OCI-LY7 (cell line): ENCODE data around the gene PEX14.

ENCODE experiments used
- EZH2phosphoT487 ChIP-seq: fragments of 200-600 bp; sonication (generic); IDR thresholded peaks from 2 replicates; pipeline ENCODE4 v1.6.1; 2018; ENCODE audit warnings: low read depth, borderline replicate concordance, mild to moderate bottlenecking, mixed run types, antibody characterized with exemption, low read length, moderate library complexity, mixed read lengths
- TF ChIP-seq, protein P1 (sequence below): fragments of 200-600 bp; sonication (generic); conservative IDR thresholded peaks from 2 replicates; pipeline ENCODE4 v1.5.1; 2014; ENCODE audit warnings: mild to moderate bottlenecking, antibody characterized with exemption, low read length, moderate library complexity, mixed read lengths

DNA sequence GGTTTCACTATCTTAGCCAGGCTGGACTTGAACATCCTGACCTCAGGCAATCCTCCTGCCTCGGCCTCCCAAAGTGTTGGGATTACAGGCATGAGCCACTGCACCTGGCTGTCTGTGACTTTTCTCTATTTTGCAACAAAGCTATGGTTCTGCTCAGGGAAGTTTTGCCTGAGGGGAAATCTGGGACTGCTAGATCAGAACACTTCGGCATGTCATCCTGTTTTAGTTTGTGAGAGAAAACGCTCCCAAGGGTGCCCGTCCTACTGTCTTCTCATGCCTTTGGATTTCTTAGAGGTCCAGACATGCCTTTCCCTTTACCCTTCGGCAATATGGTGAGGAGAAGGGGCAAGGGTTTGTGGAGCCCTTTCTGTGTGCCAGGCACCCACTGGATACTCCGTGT, 30.5 kb upstream of the PEX14 start:
- TF ChIP-seq, protein P1, sequence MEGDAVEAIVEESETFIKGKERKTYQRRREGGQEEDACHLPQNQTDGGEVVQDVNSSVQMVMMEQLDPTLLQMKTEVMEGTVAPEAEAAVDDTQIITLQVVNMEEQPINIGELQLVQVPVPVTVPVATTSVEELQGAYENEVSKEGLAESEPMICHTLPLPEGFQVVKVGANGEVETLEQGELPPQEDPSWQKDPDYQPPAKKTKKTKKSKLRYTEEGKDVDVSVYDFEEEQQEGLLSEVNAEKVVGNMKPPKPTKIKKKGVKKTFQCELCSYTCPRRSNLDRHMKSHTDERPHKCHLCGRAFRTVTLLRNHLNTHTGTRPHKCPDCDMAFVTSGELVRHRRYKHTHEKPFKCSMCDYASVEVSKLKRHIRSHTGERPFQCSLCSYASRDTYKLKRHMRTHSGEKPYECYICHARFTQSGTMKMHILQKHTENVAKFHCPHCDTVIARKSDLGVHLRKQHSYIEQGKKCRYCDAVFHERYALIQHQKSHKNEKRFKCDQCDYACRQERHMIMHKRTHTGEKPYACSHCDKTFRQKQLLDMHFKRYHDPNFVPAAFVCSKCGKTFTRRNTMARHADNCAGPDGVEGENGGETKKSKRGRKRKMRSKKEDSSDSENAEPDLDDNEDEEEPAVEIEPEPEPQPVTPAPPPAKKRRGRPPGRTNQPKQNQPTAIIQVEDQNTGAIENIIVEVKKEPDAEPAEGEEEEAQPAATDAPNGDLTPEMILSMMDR = no peak
- TF ChIP-seq EZH2phosphoT487 = no peak
